Measurements from ENCODE around the gene OR8H3. TPM values are rescaled to one million over a fixed set of nuclear protein-coding genes. Genes with fewer than 3 reads are reported as not detected.
"Not testable (repeated sequence)": the region's sequence is repeated elsewhere in the genome, so short reads cannot be mapped to it uniquely, and the experiment has no call there.

OR8H3 gene
- total RNA-seq: not detected

DNA sequence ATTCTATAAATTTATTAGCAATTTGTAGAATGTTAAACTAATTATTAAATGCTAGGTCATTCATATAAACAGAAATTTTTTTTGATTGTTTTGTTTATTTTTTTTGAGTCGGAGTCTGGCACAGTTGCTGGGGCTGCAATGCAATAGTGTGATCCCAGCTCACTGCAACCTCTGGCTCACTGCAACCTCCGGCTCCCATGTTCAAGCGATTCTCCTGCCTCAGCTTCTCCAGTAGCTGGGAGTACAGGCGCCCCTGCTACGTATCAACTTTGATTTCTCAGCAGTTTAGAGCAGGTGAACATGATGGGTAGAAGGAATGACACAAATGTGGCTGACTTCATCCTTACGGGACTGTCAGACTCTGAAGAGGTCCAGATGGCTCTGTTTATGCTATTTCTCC lies at the start of gene OR8H3:
TSS of gene OR8H3 (plus strand) at position 301 of the 400 bp plus-strand sequence. CDS start at position 301, 0 bp downstream.
- DNase-seq (ENCODE audit: low spot score) (no peak), ATAC-seq (ENCODE audit: low FRiP score) (no peak)
- TF ChIP-seq, protein P1, sequence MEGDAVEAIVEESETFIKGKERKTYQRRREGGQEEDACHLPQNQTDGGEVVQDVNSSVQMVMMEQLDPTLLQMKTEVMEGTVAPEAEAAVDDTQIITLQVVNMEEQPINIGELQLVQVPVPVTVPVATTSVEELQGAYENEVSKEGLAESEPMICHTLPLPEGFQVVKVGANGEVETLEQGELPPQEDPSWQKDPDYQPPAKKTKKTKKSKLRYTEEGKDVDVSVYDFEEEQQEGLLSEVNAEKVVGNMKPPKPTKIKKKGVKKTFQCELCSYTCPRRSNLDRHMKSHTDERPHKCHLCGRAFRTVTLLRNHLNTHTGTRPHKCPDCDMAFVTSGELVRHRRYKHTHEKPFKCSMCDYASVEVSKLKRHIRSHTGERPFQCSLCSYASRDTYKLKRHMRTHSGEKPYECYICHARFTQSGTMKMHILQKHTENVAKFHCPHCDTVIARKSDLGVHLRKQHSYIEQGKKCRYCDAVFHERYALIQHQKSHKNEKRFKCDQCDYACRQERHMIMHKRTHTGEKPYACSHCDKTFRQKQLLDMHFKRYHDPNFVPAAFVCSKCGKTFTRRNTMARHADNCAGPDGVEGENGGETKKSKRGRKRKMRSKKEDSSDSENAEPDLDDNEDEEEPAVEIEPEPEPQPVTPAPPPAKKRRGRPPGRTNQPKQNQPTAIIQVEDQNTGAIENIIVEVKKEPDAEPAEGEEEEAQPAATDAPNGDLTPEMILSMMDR (IDR thresholded peaks at IDR 0.05): no peak

DNA sequence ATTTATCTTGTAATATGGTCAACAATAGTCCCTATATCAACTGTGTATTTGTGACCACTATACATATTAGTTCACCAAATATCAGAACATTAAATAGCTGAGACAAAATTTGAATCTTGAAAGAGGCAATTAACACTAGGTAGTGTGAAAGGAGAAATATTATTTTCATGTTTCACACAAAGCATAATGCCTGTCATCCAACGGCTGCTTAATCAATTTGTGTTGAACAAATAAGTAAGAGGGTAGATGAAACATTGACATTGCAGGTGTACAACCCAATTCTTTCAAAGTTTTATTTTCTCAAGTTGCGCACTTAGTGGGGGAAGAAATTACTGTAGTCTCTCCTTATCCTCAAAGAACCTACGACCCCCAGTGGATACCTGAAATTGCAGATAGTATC lies 32.5 kb upstream of the OR8H3 start:
- no peak for ATAC-seq (ENCODE audit: low FRiP score)
- TF ChIP-seq, protein P1 (IDR thresholded peaks at IDR 0.05): no peak
- no peak for DNase-seq (ENCODE audit: low spot score)

- TF ChIP-seq, protein P1 (IDR thresholded peaks at IDR 0.05): no peak
- ATAC-seq (ENCODE audit: low FRiP score) (no peak), DNase-seq (ENCODE audit: low spot score) (no peak)
Measured at GRCh38 chr11:56093008-56093407, 29.2 kb upstream of the OR8H3 start, which contains the start of gene OR8I2. OR8I2 (plus strand) TSS chr11:56093308; CDS start chr11:56093308, 0 bp downstream.

GRCh38 chr11:56103210-56103737 lies 18.9 kb upstream of the OR8H3 start, which contains the start of gene OR8H2:
OR8H2 (plus strand) TSS chr11:56103687; CDS start chr11:56105043, 1,356 bp downstream.
- TF ChIP-seq, protein P1 (IDR thresholded peaks at IDR 0.05): no peak
- DNase-seq (ENCODE audit: low spot score): no peak
- no peak for ATAC-seq (ENCODE audit: low FRiP score)

GRCh38 chr11:56140151-56140661 lies 18.0 kb downstream of the OR8H3 start, which contains the start of gene OR8J3:
OR8J3 (minus strand) TSS chr11:56140201; CDS start chr11:56137718, 2,483 bp downstream.
- DNase-seq (ENCODE audit: low spot score) (no peak), ATAC-seq (ENCODE audit: low FRiP score) (no peak)
- TF ChIP-seq, protein P1 (IDR thresholded peaks at IDR 0.05): no peak

- not testable (repeated sequence) for ATAC-seq (ENCODE audit: low FRiP score); DNase-seq (ENCODE audit: low spot score)
Measured at GRCh38 chr11:56143681-56144080, 21.5 kb downstream of the OR8H3 start.

- no peak for DNase-seq (ENCODE audit: low spot score)
- ATAC-seq (ENCODE audit: low FRiP score): no peak
- TF ChIP-seq, protein P1 (IDR thresholded peaks at IDR 0.05): no peak
Measured at GRCh38 chr11:56151376-56151775, 29.2 kb downstream of the OR8H3 start.
